Astrocyte (in vitro differentiated cells and primary cell): ENCODE results near the gene NME7. TPM values are rescaled to one million over a fixed set of nuclear protein-coding genes. Genes with fewer than 3 reads are reported as not detected.

Source experiments
- DNase-seq: peaks from one replicate; pipeline ENCODE4 v3.0.0-alpha.2; 2010; ENCODE audit warnings: low read depth
- FAIRE-seq: peaks from 2 replicates; lab custom pipeline; 2011; peaks lifted over from hg19 to GRCh38; lab: Jason Lieb, UNC
- H2AFZ ChIP-seq: 2 replicates; pipeline ENCODE4 v1.6.0; 2012; ENCODE audit warnings: low read depth, low read length, inconsistent platforms
- H3K27ac ChIP-seq: 2 replicates; pipeline ENCODE4 v1.5.1; 2011; ENCODE audit warnings: low read depth, low read length, inconsistent platforms
- H3K27me3 ChIP-seq: 2 replicates; pipeline ENCODE4 v1.6.0; 2011; ENCODE audit warnings: low read length, inconsistent platforms; ENCODE audit not compliant: insufficient read depth
- H3K36me3 ChIP-seq: 2 replicates; pipeline ENCODE4 v1.5.1; 2011; ENCODE audit warnings: low read length, inconsistent platforms; ENCODE audit not compliant: insufficient read depth
- H3K4me1 ChIP-seq: 2 replicates; pipeline ENCODE4 v1.5.1; 2011; ENCODE audit warnings: low read length, inconsistent platforms; ENCODE audit not compliant: insufficient read depth
- H3K4me2 ChIP-seq: 2 replicates; pipeline ENCODE4 v1.6.0; 2012; ENCODE audit warnings: low read length, inconsistent platforms
- H3K4me3 ChIP-seq: 2 replicates; pipeline ENCODE4 v1.5.1; 2011; ENCODE audit warnings: low read depth, mild to moderate bottlenecking, low read length, inconsistent platforms; ENCODE audit not compliant: insufficient read depth
- H3K79me2 ChIP-seq: 2 replicates; pipeline ENCODE4 v1.6.0; 2012; ENCODE audit warnings: mild to moderate bottlenecking, low read length, inconsistent platforms; ENCODE audit not compliant: insufficient read depth
- H3K9ac ChIP-seq: 2 replicates; pipeline ENCODE4 v1.6.0; 2012; ENCODE audit warnings: mild to moderate bottlenecking, low read length, inconsistent platforms
- H3K9me3 ChIP-seq: 2 replicates; pipeline ENCODE4 v1.5.1; 2012; ENCODE audit warnings: low read depth, mild to moderate bottlenecking, low read length, inconsistent platforms; ENCODE audit not compliant: insufficient read depth
- H4K20me1 ChIP-seq: 2 replicates; pipeline ENCODE4 v1.6.0; 2012; ENCODE audit warnings: low read length, inconsistent platforms; ENCODE audit not compliant: insufficient read depth
- H3K27ac Mint-ChIP-seq: one replicate; pipeline ENCODE4 v1.8.0; 2021; ENCODE audit warnings: mild to moderate bottlenecking, mixed read lengths; ENCODE audit not compliant: unreplicated experiment
- H3K27me3 Mint-ChIP-seq: one replicate; pipeline ENCODE4 v1.8.0; 2021; ENCODE audit warnings: low read depth, mixed read lengths; ENCODE audit not compliant: unreplicated experiment
- H3K36me3 Mint-ChIP-seq: one replicate; pipeline ENCODE4 v1.8.0; 2021; ENCODE audit warnings: low read depth, mixed read lengths; ENCODE audit not compliant: unreplicated experiment
- H3K4me1 Mint-ChIP-seq: one replicate; pipeline ENCODE4 v1.8.0; 2021; ENCODE audit warnings: low read depth, mixed read lengths; ENCODE audit not compliant: unreplicated experiment
- H3K4me3 Mint-ChIP-seq: one replicate; pipeline ENCODE4 v1.8.0; 2021; ENCODE audit warnings: mild to moderate bottlenecking, moderate library complexity, mixed read lengths; ENCODE audit not compliant: unreplicated experiment
- H3K9me3 Mint-ChIP-seq: one replicate; pipeline ENCODE4 v1.8.0; 2021; ENCODE audit warnings: mild to moderate bottlenecking, mixed read lengths; ENCODE audit not compliant: unreplicated experiment
- CTCF ChIP-seq: IDR thresholded peaks from 2 replicates; pipeline ENCODE4 v1.5.1; 2011; ENCODE audit warnings: low read depth, mild to moderate bottlenecking, inconsistent platforms, low read length, moderate library complexity; ENCODE audit not compliant: insufficient read depth
- EZH2 ChIP-seq: IDR thresholded peaks from 2 replicates; pipeline ENCODE4 v1.6.1; 2012; ENCODE audit warnings: mild to moderate bottlenecking, low read length, inconsistent platforms; ENCODE audit not compliant: insufficient read depth
- total RNA-seq: library from RNA; stranded (reverse); gene quantifications from 2 replicates; pipeline ENCODE4 v1.2.1, GENCODE V29; 2021

The NME7 gene
- total RNA-seq, 1 donor from 2014 or later: 21.2 TPM

GRCh38 chr1:169260478-169261151 lies 107.0 kb downstream of the NME7 start:
- Mint-ChIP-seq H3K4me1 (no peaks in the 10 kb centered on the region), H3K4me3 (no peak overlapping the region), H3K9me3 (peaks cover 10% of the 10 kb centered on the region), H3K27ac (no peak overlapping the region), H3K36me3 (peaks cover 14% of the 10 kb centered on the region), H3K27me3 (no peaks in the 10 kb centered on the region)
- H3K36me3 ChIP-seq: no peaks in the 10 kb centered on the region
- H3K4me2 ChIP-seq: no peak overlapping the region
- no peaks in the 10 kb centered on the region for H3K9me3 ChIP-seq
- H3K9ac ChIP-seq: no peak overlapping the region
- FAIRE-seq (no peak), DNase-seq (no peak)
- H3K27me3 ChIP-seq: no peaks in the 10 kb centered on the region
- H3K4me3 ChIP-seq: no peak overlapping the region
- no peak for TF ChIP-seq CTCF
- no peak for TF ChIP-seq EZH2
- H4K20me1 ChIP-seq: no peaks in the 10 kb centered on the region
- no peaks in the 10 kb centered on the region for H3K79me2 ChIP-seq
- no peaks in the 10 kb centered on the region for H3K4me1 ChIP-seq
- H2AFZ ChIP-seq: no peak overlapping the region
- no peak overlapping the region for H3K27ac ChIP-seq

- Histone ChIP-seq H3K9me3 (no peaks in the 10 kb centered on the region), H3K79me2 (no peaks in the 10 kb centered on the region), H4K20me1 (no peaks in the 10 kb centered on the region), H3K9ac (no peak overlapping the region), H3K27me3 (no peaks in the 10 kb centered on the region), H3K4me3 (no peak overlapping the region), H3K4me1 (no peaks in the 10 kb centered on the region), H3K4me2 (no peak overlapping the region), H3K27ac (no peak overlapping the region), H3K36me3 (no peaks in the 10 kb centered on the region), H2AFZ (no peak overlapping the region)
- Mint-ChIP-seq H3K27me3 (no peaks in the 10 kb centered on the region), H3K4me1 (no peaks in the 10 kb centered on the region), H3K27ac (no peak overlapping the region), H3K9me3 (peaks cover 10% of the 10 kb centered on the region), H3K4me3 (no peak overlapping the region), H3K36me3 (peaks cover 14% of the 10 kb centered on the region)
- no peak for DNase-seq
- no peak for FAIRE-seq
- no peak for TF ChIP-seq CTCF
- TF ChIP-seq EZH2: no peak
Observed at GRCh38 chr1:169259816-169260215, 107.8 kb downstream of the NME7 start.

- H3K4me1 Mint-ChIP-seq: no peaks in the 10 kb centered on the region
- no peaks in the 10 kb centered on the region for H3K9me3 Mint-ChIP-seq
- no peaks in the 10 kb centered on the region for H4K20me1 ChIP-seq
- no peak overlapping the region for H3K27ac Mint-ChIP-seq
- no peak overlapping the region for H2AFZ ChIP-seq
- DNase-seq: no peak
- no peak overlapping the region for H3K9ac ChIP-seq
- H3K4me1 ChIP-seq: no peaks in the 10 kb centered on the region
- no peak for FAIRE-seq
- no peaks in the 10 kb centered on the region for H3K9me3 ChIP-seq
- no peak overlapping the region for H3K4me3 ChIP-seq
- no peak for TF ChIP-seq CTCF
- no peak for TF ChIP-seq EZH2
- H3K79me2 ChIP-seq: no peaks in the 10 kb centered on the region
- no peaks in the 10 kb centered on the region for H3K27me3 Mint-ChIP-seq
- H3K4me2 ChIP-seq: no peak overlapping the region
- H3K4me3 Mint-ChIP-seq: no peak overlapping the region
- H3K27me3 ChIP-seq: no peaks in the 10 kb centered on the region
- no peaks in the 10 kb centered on the region for H3K36me3 ChIP-seq
- H3K36me3 Mint-ChIP-seq: no peaks in the 10 kb centered on the region
- H3K27ac ChIP-seq: no peak overlapping the region
Observed at GRCh38 chr1:169250795-169251194, 116.8 kb downstream of the NME7 start.
